Neural cell (in vitro differentiated cells): ENCODE data around the gene SEMA6A. TPM values are rescaled to one million over a fixed set of nuclear protein-coding genes. Genes with fewer than 3 reads are reported as not detected.

Experiments used
- H2AFZ ChIP-seq: fragments of 200-600, 300-800 bp; sonication (generic), shearing (Covaris generic); 2 replicates; pipeline ENCODE4 v1.6.0; 2014; ENCODE audit warnings: low read depth, mild to moderate bottlenecking, antibody characterized with exemption, low read length, moderate library complexity
- H3F3A ChIP-seq: fragments of 200-600 bp; shearing (Covaris generic); 2 replicates; pipeline ENCODE4 v1.6.1; 2016; ENCODE audit warnings: mild to moderate bottlenecking, moderate library complexity, mixed read lengths, antibody characterized with exemption, low read length; ENCODE audit not compliant: insufficient read depth, poor library complexity, severe bottlenecking
- H3K27ac ChIP-seq: fragments of 200-600, 300-800 bp; sonication (generic), shearing (Covaris generic); 2 replicates; pipeline ENCODE4 v1.5.1; 2014; ENCODE audit warnings: mild to moderate bottlenecking, low read length, moderate library complexity
- H3K27me3 ChIP-seq: fragments of 300-800, 200-600 bp; sonication (generic), shearing (Covaris generic); 2 replicates; pipeline ENCODE4 v1.6.0; 2014; ENCODE audit warnings: mild to moderate bottlenecking, low read depth, low read length, moderate library complexity; ENCODE audit not compliant: insufficient read depth
- H3K36me3 ChIP-seq: fragments of 300-800, 200-600 bp; sonication (generic), shearing (Covaris generic); 2 replicates; pipeline ENCODE4 v1.5.1; 2014; ENCODE audit warnings: mild to moderate bottlenecking, antibody characterized with exemption, low read length, moderate library complexity; ENCODE audit not compliant: insufficient read depth
- H3K4me2 ChIP-seq: fragments of 300-800, 200-600 bp; sonication (generic), shearing (Covaris generic); 2 replicates; pipeline ENCODE4 v1.6.0; 2014; ENCODE audit warnings: mild to moderate bottlenecking, low read length
- H3K4me3 ChIP-seq: fragments of 300-800, 200-600 bp; sonication (generic), shearing (Covaris generic); 2 replicates; pipeline ENCODE4 v1.5.1; 2014; ENCODE audit warnings: mild to moderate bottlenecking, low read length, moderate library complexity
- H3K79me2 ChIP-seq: fragments of 200-600 bp; shearing (Covaris generic); replicated peaks from 2 replicates; pipeline ENCODE4 v1.6.0; 2014; ENCODE audit warnings: mild to moderate bottlenecking, low read length, moderate library complexity; ENCODE audit not compliant: insufficient read depth
- H3K9ac ChIP-seq: fragments of 300-800, 200-600 bp; sonication (generic), shearing (Covaris generic); 2 replicates; pipeline ENCODE4 v1.6.1; 2016; ENCODE audit warnings: mild to moderate bottlenecking, low read length, mixed read lengths
- H3K9me2 ChIP-seq: fragments of 200-600 bp; shearing (Covaris generic); 2 replicates; pipeline ENCODE4 v1.6.1; 2016; ENCODE audit warnings: mild to moderate bottlenecking, low read length, mixed read lengths; ENCODE audit not compliant: insufficient read depth
- H3K9me3 ChIP-seq: fragments of 200-600, 300-800 bp; sonication (generic), shearing (Covaris generic); 2 replicates; pipeline ENCODE4 v1.6.1; 2016; ENCODE audit warnings: mild to moderate bottlenecking, mixed run types, low read length, moderate library complexity, mixed read lengths
- H4K20me1 ChIP-seq: fragments of 200-600 bp; shearing (Covaris generic); 2 replicates; pipeline ENCODE4 v1.6.1; 2016; ENCODE audit warnings: mild to moderate bottlenecking, mixed run types; ENCODE audit not compliant: insufficient read depth
- CTCF ChIP-seq: fragments of 450-650 bp; IDR thresholded peaks from 2 replicates; pipeline ENCODE4 v1.5.1; 2014; ENCODE audit warnings: antibody characterized with exemption, mild to moderate bottlenecking, moderate library complexity; ENCODE audit not compliant: poor library complexity, severe bottlenecking
- EP300 ChIP-seq: fragments of 450-650 bp; conservative IDR thresholded peaks from 2 replicates; pipeline ENCODE4 v1.6.1; 2014; ENCODE audit warnings: antibody characterized with exemption, mild to moderate bottlenecking, moderate library complexity; ENCODE audit not compliant: poor library complexity, severe bottlenecking
- EZH2 ChIP-seq: fragments of 200-600, 300-800 bp; shearing (Covaris generic), sonication (generic); IDR thresholded peaks from 2 replicates; pipeline ENCODE4 v1.6.1; 2014; ENCODE audit warnings: antibody characterized with exemption, low read length, borderline replicate concordance, mild to moderate bottlenecking; ENCODE audit not compliant: insufficient read depth, poor library complexity, severe bottlenecking
- MXI1 ChIP-seq: fragments of 450-650 bp; conservative IDR thresholded peaks from 2 replicates; pipeline ENCODE4 v1.6.1; 2014; ENCODE audit warnings: antibody characterized with exemption, mild to moderate bottlenecking; ENCODE audit not compliant: poor library complexity, severe bottlenecking
- POLR2AphosphoS5 ChIP-seq: IDR thresholded peaks from 2 replicates; pipeline ENCODE4 v1.6.1; 2012
- RAD21 ChIP-seq: fragments of 450-650 bp; conservative IDR thresholded peaks from 2 replicates; pipeline ENCODE4 v1.6.1; 2014; ENCODE audit warnings: antibody characterized with exemption, mild to moderate bottlenecking, moderate library complexity
- REST ChIP-seq: IDR thresholded peaks from 2 replicates; pipeline ENCODE4 v1.6.1; 2012; ENCODE audit warnings: borderline replicate concordance
- SMC3 ChIP-seq: fragments of 450-650 bp; conservative IDR thresholded peaks from 2 replicates; pipeline ENCODE4 v1.6.1; 2014; ENCODE audit warnings: antibody characterized with exemption, mild to moderate bottlenecking, moderate library complexity; ENCODE audit not compliant: poor library complexity
- TAF1 ChIP-seq: IDR thresholded peaks from 2 replicates; pipeline ENCODE4 v1.6.1; 2012; ENCODE audit warnings: low read depth
- polyA plus RNA-seq: library from polyadenylated mRNA; depleted of rRNA; stranded (reverse); fragments of >200 nt; gene quantifications from 2 replicates; pipeline ENCODE4 v1.2.3, GENCODE V29; 2014

SEMA6A gene
- polyA plus RNA-seq, 1 donor from 2014 or later: 6.5 TPM

- H4K20me1 ChIP-seq: no peaks in the 10 kb centered on the region
- TF ChIP-seq SMC3: no peak
- peak; percentile 11 for TF ChIP-seq POLR2AphosphoS5
- peak; percentile 21 for TF ChIP-seq EP300
- TF ChIP-seq TAF1: no peak
- peaks cover 43% of the 10 kb centered on the region for H3K79me2 ChIP-seq
- H3K4me2 ChIP-seq: peak overlapping the region; percentile 17
- H2AFZ ChIP-seq: no peak overlapping the region
- H3K27ac ChIP-seq: peak overlapping the region; percentile 15
- H3K9me2 ChIP-seq: no peaks in the 10 kb centered on the region
- no peaks in the 10 kb centered on the region for H3K27me3 ChIP-seq
- no peaks in the 10 kb centered on the region for H3K36me3 ChIP-seq
- peak overlapping the region; percentile 3 for H3K9ac ChIP-seq
- no peaks in the 10 kb centered on the region for H3K9me3 ChIP-seq
- peak overlapping the region; percentile 27 for H3K4me3 ChIP-seq
- peaks cover 4% of the 10 kb centered on the region for H3F3A ChIP-seq
Observed at GRCh38 chr5:116553366-116553765, 21.3 kb downstream of the SEMA6A start.

GRCh38 chr5:116550082-116550481 lies 24.5 kb downstream of the SEMA6A start:
- Histone ChIP-seq H2AFZ (no peak overlapping the region), H3K36me3 (no peaks in the 10 kb centered on the region), H3K9me2 (no peaks in the 10 kb centered on the region), H4K20me1 (no peaks in the 10 kb centered on the region), H3K9me3 (no peaks in the 10 kb centered on the region), H3K27ac (no peak overlapping the region), H3K27me3 (no peaks in the 10 kb centered on the region), H3K79me2 (peaks cover 24% of the 10 kb centered on the region), H3K9ac (no peak overlapping the region), H3F3A (peaks cover 4% of the 10 kb centered on the region), H3K4me2 (no peak overlapping the region), H3K4me3 (no peak overlapping the region)
- TF ChIP-seq CTCF (no peak), REST (no peak), MXI1 (no peak), EP300 (no peak), SMC3 (no peak), EZH2 (no peak), TAF1 (no peak), RAD21 (no peak), POLR2AphosphoS5 (no peak)

GRCh38 chr5:116546743-116547124 lies 27.9 kb downstream of the SEMA6A start:
- Histone ChIP-seq H3K27ac (no peak overlapping the region), H3K4me3 (no peak overlapping the region), H3K27me3 (no peaks in the 10 kb centered on the region), H3K79me2 (peaks cover 20% of the 10 kb centered on the region), H3F3A (no peaks in the 10 kb centered on the region), H3K36me3 (no peaks in the 10 kb centered on the region), H2AFZ (no peak overlapping the region), H3K9ac (no peak overlapping the region), H4K20me1 (no peaks in the 10 kb centered on the region), H3K9me3 (no peaks in the 10 kb centered on the region), H3K9me2 (no peaks in the 10 kb centered on the region), H3K4me2 (no peak overlapping the region)
- no peak for TF ChIP-seq CTCF
- no peak for TF ChIP-seq REST
- no peak for TF ChIP-seq EP300
- no peak for TF ChIP-seq MXI1
- no peak for TF ChIP-seq RAD21
- no peak for TF ChIP-seq POLR2AphosphoS5
- TF ChIP-seq SMC3: no peak
